ENCODE data around the gene JAKMIP2. TPM values are rescaled to one million over a fixed set of nuclear protein-coding genes. Genes with fewer than 3 reads are reported as not detected.
"Not testable (repeated sequence)": the region's sequence is repeated elsewhere in the genome, so short reads cannot be mapped to it uniquely, and the experiment has no call there.

JAKMIP2 gene
- total and polyA plus RNA-seq, 5 donors from 2014 or later = 0.26 to 5.0 (median 2.4) TPM

GRCh38 chr5:147558826-147559225 is 223.7 kb downstream of the JAKMIP2 start:
- no peaks in the 10 kb centered on the region for H3K36me3 Mint-ChIP-seq
- no peak for DNase-seq
- no peaks in the 10 kb centered on the region for H3K9me3 ChIP-seq (ENCODE audit: control insufficient read depth in 2 of 2, low read length in 2 of 2)
- no peak overlapping the region for H3K27ac ChIP-seq (ENCODE audit: insufficient read depth, low read length, poor library complexity, severe bottlenecking)
- H3K27me3 Mint-ChIP-seq = no peaks in the 10 kb centered on the region
- ATAC-seq (ENCODE audit: low read depth in 2 of 2) = no peak
- no peaks in the 10 kb centered on the region for H3K27me3 ChIP-seq (ENCODE audit: control insufficient read depth, insufficient read depth, low read length)
- H3K36me3 ChIP-seq (ENCODE audit: control insufficient read depth, insufficient read depth, low read length) = no peaks in the 10 kb centered on the region
- no peak overlapping the region for H3K4me3 ChIP-seq (ENCODE audit: low read depth, low read length)
- no peaks in the 10 kb centered on the region for H3K4me1 Mint-ChIP-seq
- no peaks in the 10 kb centered on the region for H3K4me1 ChIP-seq (ENCODE audit: control insufficient read depth, insufficient read depth, low read length, poor library complexity, severe bottlenecking)
- no peaks in the 10 kb centered on the region for H3K9me3 Mint-ChIP-seq
- no peak overlapping the region for H3K27ac Mint-ChIP-seq
- no peak overlapping the region for H3K4me3 Mint-ChIP-seq

GRCh38 chr5:147557876-147558745 is 224.4 kb downstream of the JAKMIP2 start:
- H3K27ac ChIP-seq (ENCODE audit: insufficient read depth, low read length, poor library complexity, severe bottlenecking) = no peak overlapping the region
- H3K9me3 ChIP-seq (ENCODE audit: control insufficient read depth in 2 of 2, low read length in 2 of 2) = no peaks in the 10 kb centered on the region
- Mint-ChIP-seq H3K27ac (no peak overlapping the region), H3K27me3 (no peaks in the 10 kb centered on the region), H3K4me3 (no peak overlapping the region), H3K9me3 (no peaks in the 10 kb centered on the region), H3K36me3 (no peaks in the 10 kb centered on the region), H3K4me1 (no peaks in the 10 kb centered on the region)
- no peaks in the 10 kb centered on the region for H3K4me1 ChIP-seq (ENCODE audit: control insufficient read depth, insufficient read depth, low read length, poor library complexity, severe bottlenecking)
- no peak overlapping the region for H3K4me3 ChIP-seq (ENCODE audit: low read depth, low read length)
- no peaks in the 10 kb centered on the region for H3K27me3 ChIP-seq (ENCODE audit: control insufficient read depth, insufficient read depth, low read length)
- no peaks in the 10 kb centered on the region for H3K36me3 ChIP-seq (ENCODE audit: control insufficient read depth, insufficient read depth, low read length)
- DNase-seq (no peak), ATAC-seq (ENCODE audit: low read depth in 2 of 2) (no peak)

- no peak overlapping the region for H3K27ac Mint-ChIP-seq
- no peak for ATAC-seq (ENCODE audit: low read depth in 2 of 2)
- peaks cover 0 to 4% (median 1%) of the 10 kb centered on the region in 7 donors for H3K9me3 Mint-ChIP-seq
- Histone ChIP-seq H3K4me1 (ENCODE audit: control insufficient read depth, insufficient read depth, low read length, poor library complexity, severe bottlenecking) (no peaks in the 10 kb centered on the region), H3K36me3 (ENCODE audit: control insufficient read depth, insufficient read depth, low read length) (no peaks in the 10 kb centered on the region), H3K4me3 (ENCODE audit: low read depth, low read length) (no peak overlapping the region), H3K9me3 (ENCODE audit: control insufficient read depth in 2 of 2, low read length in 2 of 2) (no peaks in the 10 kb centered on the region), H3K27ac (ENCODE audit: insufficient read depth, low read length, poor library complexity, severe bottlenecking) (no peak overlapping the region), H3K27me3 (ENCODE audit: control insufficient read depth, insufficient read depth, low read length) (no peaks in the 10 kb centered on the region)
- no peaks in the 10 kb centered on the region for H3K36me3 Mint-ChIP-seq
- no peaks in the 10 kb centered on the region for H3K4me1 Mint-ChIP-seq
- no peaks in the 10 kb centered on the region for H3K27me3 Mint-ChIP-seq
- DNase-seq = no peak
- no peak overlapping the region for H3K4me3 Mint-ChIP-seq
These were observed 227.4 kb downstream of the JAKMIP2 start for GRCh38 chr5:147555176-147555575.

GRCh38 chr5:147554261-147554817 is 228.2 kb downstream of the JAKMIP2 start:
- H3K4me1 ChIP-seq (ENCODE audit: control insufficient read depth, insufficient read depth, low read length, poor library complexity, severe bottlenecking) = no peaks in the 10 kb centered on the region
- Mint-ChIP-seq H3K9me3 (peaks cover 0 to 7% (median 2%) of the 10 kb centered on the region in 7 donors), H3K4me3 (no peak overlapping the region), H3K4me1 (no peaks in the 10 kb centered on the region), H3K36me3 (no peaks in the 10 kb centered on the region), H3K27ac (no peak overlapping the region), H3K27me3 (no peaks in the 10 kb centered on the region)
- H3K4me3 ChIP-seq (ENCODE audit: low read depth, low read length) = no peak overlapping the region
- no peaks in the 10 kb centered on the region for H3K27me3 ChIP-seq (ENCODE audit: control insufficient read depth, insufficient read depth, low read length)
- no peak overlapping the region for H3K27ac ChIP-seq (ENCODE audit: insufficient read depth, low read length, poor library complexity, severe bottlenecking)
- ATAC-seq (ENCODE audit: low read depth in 2 of 2) (no peak), DNase-seq (no peak)
- H3K9me3 ChIP-seq (ENCODE audit: control insufficient read depth in 2 of 2, low read length in 2 of 2) = no peaks in the 10 kb centered on the region
- H3K36me3 ChIP-seq (ENCODE audit: control insufficient read depth, insufficient read depth, low read length) = no peaks in the 10 kb centered on the region

GRCh38 chr5:147553817-147554216 is 228.7 kb downstream of the JAKMIP2 start:
- H3K4me3 Mint-ChIP-seq = not testable (repeated sequence)

GRCh38 chr5:147552897-147553296 is 229.6 kb downstream of the JAKMIP2 start:
- no peak for DNase-seq
- Mint-ChIP-seq H3K27ac (no peak overlapping the region), H3K4me1 (no peaks in the 10 kb centered on the region), H3K9me3 (peaks cover 0 to 8% (median 3%) of the 10 kb centered on the region in 7 donors), H3K27me3 (no peaks in the 10 kb centered on the region), H3K4me3 (no peak overlapping the region), H3K36me3 (no peaks in the 10 kb centered on the region)
- no peak for ATAC-seq (ENCODE audit: low read depth in 2 of 2)
- Histone ChIP-seq H3K4me1 (ENCODE audit: control insufficient read depth, insufficient read depth, low read length, poor library complexity, severe bottlenecking) (no peaks in the 10 kb centered on the region), H3K27me3 (ENCODE audit: control insufficient read depth, insufficient read depth, low read length) (no peaks in the 10 kb centered on the region), H3K36me3 (ENCODE audit: control insufficient read depth, insufficient read depth, low read length) (no peaks in the 10 kb centered on the region), H3K4me3 (ENCODE audit: low read depth, low read length) (no peak overlapping the region), H3K9me3 (ENCODE audit: control insufficient read depth in 2 of 2, low read length in 2 of 2) (no peaks in the 10 kb centered on the region), H3K27ac (ENCODE audit: insufficient read depth, low read length, poor library complexity, severe bottlenecking) (no peak overlapping the region)

More at GRCh38 chr5:147553817-147554216, 228.7 kb downstream of the JAKMIP2 start:
- H3K27ac Mint-ChIP-seq; H3K9me3 Mint-ChIP-seq; H3K36me3 Mint-ChIP-seq; H3K27ac ChIP-seq (ENCODE audit: insufficient read depth, low read length, poor library complexity, severe bottlenecking); H3K27me3 ChIP-seq (ENCODE audit: control insufficient read depth, insufficient read depth, low read length); H3K36me3 ChIP-seq (ENCODE audit: control insufficient read depth, insufficient read depth, low read length); H3K4me1 ChIP-seq (ENCODE audit: control insufficient read depth, insufficient read depth, low read length, poor library complexity, severe bottlenecking); ATAC-seq (ENCODE audit: low read depth in 2 of 2); DNase-seq; H3K4me1 Mint-ChIP-seq; H3K9me3 ChIP-seq (ENCODE audit: control insufficient read depth in 2 of 2, low read length in 2 of 2); H3K27me3 Mint-ChIP-seq; H3K4me3 ChIP-seq (ENCODE audit: low read depth, low read length): not testable (repeated sequence)

GRCh38 chr5:147551677-147552076 is 230.9 kb downstream of the JAKMIP2 start:
- Mint-ChIP-seq H3K9me3 (peaks cover 0 to 8% (median 3%) of the 10 kb centered on the region in 7 donors), H3K27ac (no peak overlapping the region), H3K27me3 (no peaks in the 10 kb centered on the region), H3K4me3 (no peak overlapping the region), H3K4me1 (no peaks in the 10 kb centered on the region), H3K36me3 (no peaks in the 10 kb centered on the region)
- Histone ChIP-seq H3K4me1 (ENCODE audit: control insufficient read depth, insufficient read depth, low read length, poor library complexity, severe bottlenecking) (no peaks in the 10 kb centered on the region), H3K27ac (ENCODE audit: insufficient read depth, low read length, poor library complexity, severe bottlenecking) (no peak overlapping the region), H3K36me3 (ENCODE audit: control insufficient read depth, insufficient read depth, low read length) (no peaks in the 10 kb centered on the region), H3K27me3 (ENCODE audit: control insufficient read depth, insufficient read depth, low read length) (no peaks in the 10 kb centered on the region), H3K4me3 (ENCODE audit: low read depth, low read length) (no peak overlapping the region), H3K9me3 (ENCODE audit: control insufficient read depth in 2 of 2, low read length in 2 of 2) (no peaks in the 10 kb centered on the region)
- DNase-seq = no peak
- no peak for ATAC-seq (ENCODE audit: low read depth in 2 of 2)

GRCh38 chr5:147547730-147548129 is 234.8 kb downstream of the JAKMIP2 start:
- Histone ChIP-seq H3K9me3 (ENCODE audit: control insufficient read depth in 2 of 2, low read length in 2 of 2) (no peaks in the 10 kb centered on the region), H3K4me1 (ENCODE audit: control insufficient read depth, insufficient read depth, low read length, poor library complexity, severe bottlenecking) (no peaks in the 10 kb centered on the region), H3K4me3 (ENCODE audit: low read depth, low read length) (no peak overlapping the region), H3K27me3 (ENCODE audit: control insufficient read depth, insufficient read depth, low read length) (no peaks in the 10 kb centered on the region), H3K36me3 (ENCODE audit: control insufficient read depth, insufficient read depth, low read length) (no peaks in the 10 kb centered on the region), H3K27ac (ENCODE audit: insufficient read depth, low read length, poor library complexity, severe bottlenecking) (no peak overlapping the region)
- Mint-ChIP-seq H3K4me1 (peaks cover 0 to 4% (median 0%) of the 10 kb centered on the region in 4 donors), H3K27ac (no peak overlapping the region), H3K4me3 (no peak overlapping the region), H3K9me3 (peaks cover 0 to 8% (median 3%) of the 10 kb centered on the region in 7 donors), H3K27me3 (no peaks in the 10 kb centered on the region), H3K36me3 (no peaks in the 10 kb centered on the region)
- DNase-seq = no peak
- ATAC-seq (ENCODE audit: low read depth in 2 of 2) = no peak
